WTC11 (cell line): ENCODE results near the gene TAF1D. TPM values are rescaled to one million over a fixed set of nuclear protein-coding genes. Genes with fewer than 3 reads are reported as not detected.

ENCODE experiments used
- ATAC-seq: fragments of 200-7000 bp; cut with Tn5 transposase; 2 replicates; pipeline ENCODE4 v1.10.0; 2021; ENCODE audit warnings: mild to moderate bottlenecking, moderate library complexity
- CTCF ChIA-PET: fragments of 300-600 bp; sonication (Branson Sonifier 250); formaldehyde crosslinking; loops from one replicate; lab custom pipeline; 2021; ENCODE audit warnings: antibody characterized with exemption; lab: Charles Lee
- POLR2A ChIA-PET: fragments of 350-600 bp; sonication (Branson Sonifier 250); formaldehyde crosslinking; loops from one replicate; lab custom pipeline; 2021; ENCODE audit warnings: antibody characterized with exemption; lab: Charles Lee
- DNase-seq: peaks from one replicate; pipeline ENCODE4 v3.0.0; 2021; ENCODE audit warnings: low spot score
- H3K27ac Mint-ChIP-seq: 2 replicates; pipeline ENCODE4 v1.8.0; 2021; ENCODE audit warnings: mixed read lengths
- H3K27me3 Mint-ChIP-seq: 2 replicates; pipeline ENCODE4 v1.8.0; 2021; ENCODE audit warnings: low read depth, mild to moderate bottlenecking, moderate library complexity, mixed read lengths
- H3K36me3 Mint-ChIP-seq: 2 replicates; pipeline ENCODE4 v1.8.0; 2021; ENCODE audit warnings: mixed read lengths
- H3K4me1 Mint-ChIP-seq: 2 replicates; pipeline ENCODE4 v1.8.0; 2022; ENCODE audit warnings: mixed read lengths
- H3K4me3 Mint-ChIP-seq: 2 replicates; pipeline ENCODE4 v1.8.0; 2021; ENCODE audit warnings: mild to moderate bottlenecking, moderate library complexity, mixed read lengths
- H3K9me3 Mint-ChIP-seq: 2 replicates; pipeline ENCODE4 v1.8.0; 2021; ENCODE audit warnings: mixed read lengths
- AFF4 ChIP-seq: sonication (generic); formaldehyde crosslinking; IDR thresholded peaks from 2 replicates; pipeline ENCODE4 v1.8.1; 2023; ENCODE audit warnings: mild to moderate bottlenecking, missing genetic modification reagents, borderline replicate concordance
- AR ChIP-seq: fragments of 250-450 bp; sonication (Bioruptor Pico); IDR thresholded peaks from 2 replicates; pipeline ENCODE4 v1.9.0; 2021; ENCODE audit warnings: mild to moderate bottlenecking
- CREB1 ChIP-seq: sonication (generic); formaldehyde crosslinking; IDR thresholded peaks from 2 replicates; pipeline ENCODE4 v1.8.0; 2023; ENCODE audit warnings: mild to moderate bottlenecking, missing genetic modification reagents
- E2F5 ChIP-seq: sonication (generic); formaldehyde crosslinking; IDR thresholded peaks from 2 replicates; pipeline ENCODE4 v1.8.1; 2022; ENCODE audit warnings: mild to moderate bottlenecking, moderate library complexity, missing genetic modification reagents
- ELF4 ChIP-seq: sonication (generic); formaldehyde crosslinking; IDR thresholded peaks from 2 replicates; pipeline ENCODE4 v1.8.1; 2022; ENCODE audit warnings: low read depth, mild to moderate bottlenecking, moderate library complexity, missing genetic modification reagents
- ESRRA ChIP-seq: sonication (generic); formaldehyde crosslinking; IDR thresholded peaks from 2 replicates; pipeline ENCODE4 v1.8.1; 2022; ENCODE audit warnings: mild to moderate bottlenecking, missing genetic modification reagents, borderline replicate concordance
- ETV6 ChIP-seq: sonication (generic); formaldehyde crosslinking; IDR thresholded peaks from 2 replicates; pipeline ENCODE4 v1.8.1; 2022; ENCODE audit warnings: mild to moderate bottlenecking, missing genetic modification reagents
- JAZF1 ChIP-seq: fragments of 250-450 bp; sonication (Bioruptor Pico); IDR thresholded peaks from 2 replicates; pipeline ENCODE4 v1.9.0; 2021; ENCODE audit warnings: moderate library complexity, mild to moderate bottlenecking, inconsistent platforms
- NFYB ChIP-seq: sonication (generic); formaldehyde crosslinking; conservative IDR thresholded peaks from 2 replicates; pipeline ENCODE4 v1.8.0; 2022; ENCODE audit warnings: low read depth, missing genetic modification reagents
- NR1H2 ChIP-seq: sonication (generic); formaldehyde crosslinking; IDR thresholded peaks from 2 replicates; pipeline ENCODE4 v1.9.0; 2021; ENCODE audit warnings: mild to moderate bottlenecking, moderate library complexity, missing genetic modification reagents
- RELA ChIP-seq: sonication (generic); formaldehyde crosslinking; IDR thresholded peaks from 2 replicates; pipeline ENCODE4 v1.8.1; 2022; ENCODE audit warnings: missing genetic modification reagents, mild to moderate bottlenecking, borderline replicate concordance
- SMAD4 ChIP-seq: sonication (generic); formaldehyde crosslinking; IDR thresholded peaks from 2 replicates; pipeline ENCODE4 v1.8.0; 2022; ENCODE audit warnings: mild to moderate bottlenecking, missing genetic modification reagents
- TEAD4 ChIP-seq: sonication (generic); formaldehyde crosslinking; IDR thresholded peaks from 2 replicates; pipeline ENCODE4 v1.8.0; 2022; ENCODE audit warnings: mild to moderate bottlenecking, missing genetic modification reagents
- USF1 ChIP-seq: sonication (generic); formaldehyde crosslinking; IDR thresholded peaks from 2 replicates; pipeline ENCODE4 v1.8.0; 2022; ENCODE audit warnings: mild to moderate bottlenecking, missing genetic modification reagents
- ZBTB21 ChIP-seq: sonication (generic); formaldehyde crosslinking; IDR thresholded peaks from 2 replicates; pipeline ENCODE4 v1.8.1; 2023; ENCODE audit warnings: mild to moderate bottlenecking, missing genetic modification reagents, borderline replicate concordance
- ZNF121 ChIP-seq: sonication (generic); formaldehyde crosslinking; IDR thresholded peaks from 2 replicates; pipeline ENCODE4 v1.8.0; 2023; ENCODE audit warnings: missing genetic modification reagents
- ZNF138 ChIP-seq: sonication (generic); formaldehyde crosslinking; conservative IDR thresholded peaks from 2 replicates; pipeline ENCODE4 v1.8.1; 2022; ENCODE audit warnings: mild to moderate bottlenecking, moderate library complexity, missing genetic modification reagents
- total RNA-seq: library from RNA; stranded (reverse); gene quantifications from 3 replicates; pipeline ENCODE4 v1.2.3, GENCODE V29; 2021
- TF ChIP-seq, protein P1 (sequence below): sonication (generic); formaldehyde crosslinking; IDR thresholded peaks from 2 replicates; pipeline ENCODE4 v1.8.1; 2023; ENCODE audit warnings: mild to moderate bottlenecking, missing genetic modification reagents
- TF ChIP-seq, protein P2 (sequence below): sonication (generic); formaldehyde crosslinking; IDR thresholded peaks from 2 replicates; pipeline ENCODE4 v1.8.0; 2022; ENCODE audit warnings: mild to moderate bottlenecking, missing genetic modification reagents

Gene TAF1D
- total RNA-seq, 1 experiment from 2014 or later, result 223 TPM

GRCh38 chr11:93689240-93689639 is 52.1 kb downstream of the TAF1D start:
- peaks cover 54% of the 10 kb centered on the region for H3K36me3 Mint-ChIP-seq
- TF ChIP-seq, protein P1, sequence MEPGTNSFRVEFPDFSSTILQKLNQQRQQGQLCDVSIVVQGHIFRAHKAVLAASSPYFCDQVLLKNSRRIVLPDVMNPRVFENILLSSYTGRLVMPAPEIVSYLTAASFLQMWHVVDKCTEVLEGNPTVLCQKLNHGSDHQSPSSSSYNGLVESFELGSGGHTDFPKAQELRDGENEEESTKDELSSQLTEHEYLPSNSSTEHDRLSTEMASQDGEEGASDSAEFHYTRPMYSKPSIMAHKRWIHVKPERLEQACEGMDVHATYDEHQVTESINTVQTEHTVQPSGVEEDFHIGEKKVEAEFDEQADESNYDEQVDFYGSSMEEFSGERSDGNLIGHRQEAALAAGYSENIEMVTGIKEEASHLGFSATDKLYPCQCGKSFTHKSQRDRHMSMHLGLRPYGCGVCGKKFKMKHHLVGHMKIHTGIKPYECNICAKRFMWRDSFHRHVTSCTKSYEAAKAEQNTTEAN (CRISPR knock-in tag), result no peak
- TF ChIP-seq ZNF121 (CRISPR knock-in tag) (no peak), SMAD4 (CRISPR knock-in tag) (no peak), ZNF138 (no peak), AR (CRISPR knock-in tag) (no peak), JAZF1 (CRISPR knock-in tag) (no peak), ZBTB21 (CRISPR knock-in tag) (no peak), CREB1 (no peak), TEAD4 (CRISPR knock-in tag) (no peak), ELF4 (CRISPR knock-in tag) (no peak), E2F5 (no peak), ESRRA (no peak), NFYB (CRISPR knock-in tag) (no peak), NR1H2 (no peak), RELA (no peak), ETV6 (CRISPR knock-in tag) (no peak), AFF4 (CRISPR knock-in tag) (no peak), USF1 (CRISPR knock-in tag) (no peak)
- TF ChIP-seq, protein P2, sequence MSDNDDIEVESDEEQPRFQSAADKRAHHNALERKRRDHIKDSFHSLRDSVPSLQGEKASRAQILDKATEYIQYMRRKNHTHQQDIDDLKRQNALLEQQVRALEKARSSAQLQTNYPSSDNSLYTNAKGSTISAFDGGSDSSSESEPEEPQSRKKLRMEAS (CRISPR knock-in tag), result no peak
- TF ChIP-seq, all 79 proteins: peak for 0
- POLR2A ChIA-PET, result no interaction called here
- no peaks in the 10 kb centered on the region for H3K27me3 Mint-ChIP-seq
- no peaks in the 10 kb centered on the region for H3K4me1 Mint-ChIP-seq
- H3K27ac Mint-ChIP-seq, result no peak overlapping the region
- ATAC-seq, result no peak
- DNase-seq, result no peak
- CTCF ChIA-PET, result no interaction called here
- H3K4me3 Mint-ChIP-seq, result no peak overlapping the region
- no peaks in the 10 kb centered on the region for H3K9me3 Mint-ChIP-seq
